ENCODE data around the gene SPRTN. TPM values are rescaled to one million over a fixed set of nuclear protein-coding genes. Genes with fewer than 3 reads are reported as not detected.

Gene SPRTN
- total RNA-seq, 1 donor from 2014 or later, result 10.6 TPM

- Histone ChIP-seq H3K36me3 (ENCODE audit: control insufficient read depth, insufficient read depth, low read length) (no peaks in the 10 kb centered on the region), H3K27me3 (ENCODE audit: control insufficient read depth, insufficient read depth, low read length) (no peaks in the 10 kb centered on the region), H3K4me3 (ENCODE audit: low read depth, low read length) (no peak overlapping the region)
- TF ChIP-seq, protein P1, sequence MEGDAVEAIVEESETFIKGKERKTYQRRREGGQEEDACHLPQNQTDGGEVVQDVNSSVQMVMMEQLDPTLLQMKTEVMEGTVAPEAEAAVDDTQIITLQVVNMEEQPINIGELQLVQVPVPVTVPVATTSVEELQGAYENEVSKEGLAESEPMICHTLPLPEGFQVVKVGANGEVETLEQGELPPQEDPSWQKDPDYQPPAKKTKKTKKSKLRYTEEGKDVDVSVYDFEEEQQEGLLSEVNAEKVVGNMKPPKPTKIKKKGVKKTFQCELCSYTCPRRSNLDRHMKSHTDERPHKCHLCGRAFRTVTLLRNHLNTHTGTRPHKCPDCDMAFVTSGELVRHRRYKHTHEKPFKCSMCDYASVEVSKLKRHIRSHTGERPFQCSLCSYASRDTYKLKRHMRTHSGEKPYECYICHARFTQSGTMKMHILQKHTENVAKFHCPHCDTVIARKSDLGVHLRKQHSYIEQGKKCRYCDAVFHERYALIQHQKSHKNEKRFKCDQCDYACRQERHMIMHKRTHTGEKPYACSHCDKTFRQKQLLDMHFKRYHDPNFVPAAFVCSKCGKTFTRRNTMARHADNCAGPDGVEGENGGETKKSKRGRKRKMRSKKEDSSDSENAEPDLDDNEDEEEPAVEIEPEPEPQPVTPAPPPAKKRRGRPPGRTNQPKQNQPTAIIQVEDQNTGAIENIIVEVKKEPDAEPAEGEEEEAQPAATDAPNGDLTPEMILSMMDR (IDR thresholded peaks at IDR 0.05; ENCODE audit: insufficient read depth, low read length, poor library complexity, severe bottlenecking), result no peak
- DNase-seq (ENCODE audit: low read depth), result no peak
These were observed 58.5 kb downstream of the SPRTN start for GRCh38 chr1:231396643-231397042.

GRCh38 chr1:231397886-231398671 is 60.0 kb downstream of the SPRTN start:
- Histone ChIP-seq H3K4me3 (ENCODE audit: low read depth, low read length) (no peak overlapping the region), H3K27me3 (ENCODE audit: control insufficient read depth, insufficient read depth, low read length) (no peaks in the 10 kb centered on the region), H3K36me3 (ENCODE audit: control insufficient read depth, insufficient read depth, low read length) (no peaks in the 10 kb centered on the region)
- TF ChIP-seq, protein P1 (IDR thresholded peaks at IDR 0.05; ENCODE audit: insufficient read depth, low read length, poor library complexity, severe bottlenecking), result no peak
- DNase-seq (ENCODE audit: low read depth), result no peak

- H3K27me3 ChIP-seq (ENCODE audit: control insufficient read depth, insufficient read depth, low read length), result no peaks in the 10 kb centered on the region
- DNase-seq (ENCODE audit: low read depth), result no peak
- H3K4me3 ChIP-seq (ENCODE audit: low read depth, low read length), result no peak overlapping the region
- TF ChIP-seq, protein P1 (IDR thresholded peaks at IDR 0.05; ENCODE audit: insufficient read depth, low read length, poor library complexity, severe bottlenecking), result no peak
- no peaks in the 10 kb centered on the region for H3K36me3 ChIP-seq (ENCODE audit: control insufficient read depth, insufficient read depth, low read length)
These were observed 63.4 kb downstream of the SPRTN start for GRCh38 chr1:231401478-231401877.

- H3K36me3 ChIP-seq (ENCODE audit: control insufficient read depth, insufficient read depth, low read length), result no peaks in the 10 kb centered on the region
- TF ChIP-seq, protein P1 (IDR thresholded peaks at IDR 0.05; ENCODE audit: insufficient read depth, low read length, poor library complexity, severe bottlenecking), result no peak
- no peak overlapping the region for H3K4me3 ChIP-seq (ENCODE audit: low read depth, low read length)
- H3K27me3 ChIP-seq (ENCODE audit: control insufficient read depth, insufficient read depth, low read length), result no peaks in the 10 kb centered on the region
- DNase-seq (ENCODE audit: low read depth), result no peak
These were observed 66.2 kb downstream of the SPRTN start for GRCh38 chr1:231404318-231404717.

Other genes starting within 250 kb of the SPRTN start
- gene TRIM67, start 176.2 kb upstream of the SPRTN start, total RNA-seq, result 0.14 and 0.63 TPM in 2 replicates
- gene GNPAT, start 97.1 kb upstream of the SPRTN start, total RNA-seq, result 51.9 and 55.7 TPM in 2 replicates
- gene EXOC8, start 441 bp upstream of the SPRTN start, total RNA-seq, result 10.6 and 10.8 TPM in 2 replicates
- 23.6 and 29.2 TPM in 2 replicates for gene EGLN1, start 84.0 kb downstream of the SPRTN start, total RNA-seq
- gene TSNAX, start 190.4 kb downstream of the SPRTN start, total RNA-seq, result 27.7 and 29.4 TPM in 2 replicates